Immature natural killer cell (primary cell): ENCODE results near the gene ADSL. TPM values are rescaled to one million over a fixed set of nuclear protein-coding genes. Genes with fewer than 3 reads are reported as not detected.

Experiments
- DNase-seq, 3 donors: peaks; one replicate each; pipeline ENCODE4 v3.0.0; 2022; ENCODE audit warnings: mixed read lengths in 1 of 3
- H3K27ac Mint-ChIP-seq, 6 donors: one replicate each; pipeline ENCODE4 v1.8.0; 2020; ENCODE audit warnings: mixed read lengths in 6 of 6, mild to moderate bottlenecking in 5 of 6, inconsistent platforms in 4 of 6, moderate library complexity in 3 of 6
- H3K27me3 Mint-ChIP-seq, 3 donors: one replicate each; pipeline ENCODE4 v1.8.0; 2020 to 2021; ENCODE audit warnings: low read depth in 3 of 3, mild to moderate bottlenecking in 3 of 3, mixed read lengths in 3 of 3, moderate library complexity in 3 of 3, inconsistent platforms in 1 of 3
- H3K36me3 Mint-ChIP-seq, 3 donors: one replicate each; pipeline ENCODE4 v1.8.0; 2020; ENCODE audit warnings: mixed read lengths in 3 of 3, inconsistent platforms in 2 of 3, mild to moderate bottlenecking in 2 of 3
- H3K4me1 Mint-ChIP-seq, 2 donors: one replicate each; pipeline ENCODE4 v1.8.0; 2020; ENCODE audit warnings: inconsistent platforms in 2 of 2, mild to moderate bottlenecking in 2 of 2, mixed read lengths in 2 of 2, moderate library complexity in 1 of 2
- H3K4me3 Mint-ChIP-seq, 5 donors: one replicate each; pipeline ENCODE4 v1.8.0; 2020; ENCODE audit warnings: mild to moderate bottlenecking in 5 of 5, mixed read lengths in 5 of 5, inconsistent platforms in 3 of 5, moderate library complexity in 3 of 5
- H3K9me3 Mint-ChIP-seq, 6 donors: one replicate each; pipeline ENCODE4 v1.8.0; 2020; ENCODE audit warnings: mild to moderate bottlenecking in 6 of 6, mixed read lengths in 6 of 6, inconsistent platforms in 4 of 6, moderate library complexity in 3 of 6
- polyA plus RNA-seq, 3 donors: library from polyadenylated mRNA; unstranded; fragments of 300-500 nt; fragmentation: Illumina TruSeq; gene quantifications; one replicate each; pipeline ENCODE4 v1.2.3, GENCODE V29; 2021

The ADSL gene
- polyA plus RNA-seq, 3 donors from 2014 or later = 57.5 to 59.7 (median 59.3) TPM

DNA sequence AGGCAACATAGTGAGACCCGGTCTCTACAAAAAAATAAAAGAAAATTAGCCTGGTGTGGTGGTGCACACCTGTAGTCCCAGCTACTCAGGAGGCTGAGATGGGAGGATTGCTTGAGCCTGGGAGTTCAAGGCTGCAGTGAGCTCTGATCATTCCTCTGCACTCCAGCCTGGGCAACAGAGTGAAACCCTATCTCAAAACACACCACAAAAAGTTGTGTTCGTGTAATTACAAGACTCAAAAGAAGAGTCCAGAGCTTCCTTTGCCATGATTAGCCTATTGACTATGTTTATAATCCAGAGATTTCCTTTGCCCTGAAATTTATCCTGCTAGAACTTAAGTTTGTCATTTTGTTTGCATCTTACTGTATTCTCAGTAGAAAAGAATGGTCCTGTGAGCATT lies 45.1 kb downstream of the ADSL start:
- peaks cover 0 to 3% (median 2%) of the 10 kb centered on the region in 3 donors for H3K27me3 Mint-ChIP-seq
- peaks cover 8 to 55% of the 10 kb centered on the region in 2 donors for H3K4me1 Mint-ChIP-seq
- peak overlapping the region in 1 of 6 donors; percentile 9 for H3K27ac Mint-ChIP-seq
- H3K36me3 Mint-ChIP-seq = peaks cover 5 to 17% (median 5%) of the 10 kb centered on the region in 3 donors
- DNase-seq = no peak
- H3K9me3 Mint-ChIP-seq = no peaks in the 10 kb centered on the region
- H3K4me3 Mint-ChIP-seq = no peak overlapping the region

DNA sequence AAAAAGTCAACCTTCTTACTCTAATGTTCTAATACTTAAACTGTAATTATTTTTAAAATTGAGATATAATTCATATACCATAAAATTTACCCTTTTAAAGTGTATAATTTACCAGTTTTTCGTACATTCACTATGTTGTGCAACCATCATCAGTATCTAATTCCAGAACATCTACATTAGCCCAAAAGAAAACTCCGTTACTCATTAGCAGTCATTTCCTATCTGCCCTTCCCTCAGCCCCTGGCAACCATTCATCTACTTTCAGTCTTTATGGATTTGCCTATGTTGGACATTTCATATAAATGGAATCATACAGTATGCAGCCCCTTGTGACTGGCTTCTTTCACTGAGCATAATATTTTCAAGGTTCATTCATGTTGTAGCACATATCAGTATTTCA lies 46.3 kb downstream of the ADSL start:
- Mint-ChIP-seq H3K4me1 (peaks cover 13 to 57% of the 10 kb centered on the region in 2 donors), H3K36me3 (peaks cover 5 to 17% (median 5%) of the 10 kb centered on the region in 3 donors), H3K9me3 (no peaks in the 10 kb centered on the region), H3K27me3 (peaks cover 0 to 4% (median 2%) of the 10 kb centered on the region in 3 donors), H3K27ac (peak overlapping the region in 2 of 6 donors; percentile 4 to 5), H3K4me3 (no peak overlapping the region)
- DNase-seq = no peak

DNA sequence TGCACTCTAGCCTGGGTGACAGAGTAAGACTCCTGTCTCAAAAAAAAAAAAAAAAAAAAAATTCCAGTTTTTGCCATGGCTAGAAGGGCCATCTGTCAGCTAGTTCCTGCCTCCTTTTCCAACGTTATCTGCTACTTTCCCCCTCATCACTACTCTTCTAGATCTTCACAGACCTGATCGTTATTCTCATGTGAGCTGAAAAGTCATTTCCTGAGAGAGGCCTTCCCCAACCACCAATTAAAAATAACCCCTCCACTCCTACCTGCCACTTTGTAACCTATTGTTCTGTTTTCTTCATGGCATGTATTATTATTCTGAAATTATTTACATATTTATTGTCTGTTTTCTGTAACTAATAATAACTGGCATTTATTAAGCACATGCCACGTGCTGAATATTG lies 48.3 kb downstream of the ADSL start:
- DNase-seq = no peak
- H3K9me3 Mint-ChIP-seq = no peaks in the 10 kb centered on the region
- H3K27ac Mint-ChIP-seq = peak overlapping the region in 1 of 6 donors; percentile 46
- H3K36me3 Mint-ChIP-seq = peaks cover 0 to 12% (median 5%) of the 10 kb centered on the region in 3 donors
- peaks cover 27 to 59% of the 10 kb centered on the region in 2 donors for H3K4me1 Mint-ChIP-seq
- peaks cover 0 to 5% (median 2%) of the 10 kb centered on the region in 3 donors for H3K27me3 Mint-ChIP-seq
- H3K4me3 Mint-ChIP-seq = no peak overlapping the region

DNA sequence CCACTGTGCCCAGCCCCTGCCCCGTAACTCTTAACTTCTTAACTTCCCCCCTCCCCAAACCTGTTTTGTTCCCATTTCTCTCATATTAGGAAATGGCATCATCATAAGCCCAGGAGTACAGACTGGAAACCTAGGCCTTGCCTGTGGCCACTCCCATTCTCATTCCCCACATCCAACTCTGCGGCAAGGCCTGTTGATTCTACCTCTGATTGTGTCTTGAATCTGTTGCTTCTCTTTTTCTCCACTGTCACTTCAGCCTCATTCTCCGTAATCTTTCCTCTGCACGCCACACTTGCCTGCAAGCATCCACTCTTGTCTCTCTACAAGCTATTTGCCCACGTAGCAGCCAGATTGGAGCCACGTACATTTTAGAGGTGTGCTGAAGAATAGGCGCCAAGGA lies 49.3 kb downstream of the ADSL start:
- peak overlapping the region in 2 of 6 donors; percentile 2 to 10 for H3K27ac Mint-ChIP-seq
- H3K9me3 Mint-ChIP-seq = no peaks in the 10 kb centered on the region
- no peak overlapping the region for H3K4me3 Mint-ChIP-seq
- no peak for DNase-seq
- peaks cover 2 to 9% (median 3%) of the 10 kb centered on the region in 3 donors for H3K27me3 Mint-ChIP-seq
- peaks cover 0 to 12% (median 5%) of the 10 kb centered on the region in 3 donors for H3K36me3 Mint-ChIP-seq
- peaks cover 37 to 63% of the 10 kb centered on the region in 2 donors for H3K4me1 Mint-ChIP-seq

DNA sequence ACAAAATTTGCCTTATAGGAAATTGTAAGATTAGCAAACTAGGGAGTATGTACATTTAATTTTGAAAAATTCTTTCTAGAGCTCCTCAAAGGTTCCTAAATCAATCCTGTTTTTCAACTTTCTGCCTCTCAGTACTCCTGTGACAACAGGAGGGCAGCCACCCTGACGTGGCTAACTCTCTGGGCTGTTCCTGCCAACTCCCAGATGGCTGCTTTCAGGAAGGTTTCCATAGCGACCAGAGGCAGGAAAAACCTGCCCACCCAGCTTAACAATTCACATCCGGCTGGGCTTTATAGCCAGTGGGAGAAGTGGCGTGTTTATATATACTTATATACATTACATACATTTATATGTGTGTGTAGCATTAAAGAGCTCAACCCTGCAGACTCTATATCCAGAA lies 50.6 kb downstream of the ADSL start:
- Mint-ChIP-seq H3K27ac (peak overlapping the region in 4 of 6 donors; percentile 20 to 76 (median 52)), H3K36me3 (peaks cover 0 to 12% (median 5%) of the 10 kb centered on the region in 3 donors), H3K4me1 (peaks cover 50 to 70% of the 10 kb centered on the region in 2 donors), H3K9me3 (no peaks in the 10 kb centered on the region), H3K27me3 (peaks cover 2 to 10% (median 9%) of the 10 kb centered on the region in 3 donors), H3K4me3 (no peak overlapping the region)
- no peak for DNase-seq

DNA sequence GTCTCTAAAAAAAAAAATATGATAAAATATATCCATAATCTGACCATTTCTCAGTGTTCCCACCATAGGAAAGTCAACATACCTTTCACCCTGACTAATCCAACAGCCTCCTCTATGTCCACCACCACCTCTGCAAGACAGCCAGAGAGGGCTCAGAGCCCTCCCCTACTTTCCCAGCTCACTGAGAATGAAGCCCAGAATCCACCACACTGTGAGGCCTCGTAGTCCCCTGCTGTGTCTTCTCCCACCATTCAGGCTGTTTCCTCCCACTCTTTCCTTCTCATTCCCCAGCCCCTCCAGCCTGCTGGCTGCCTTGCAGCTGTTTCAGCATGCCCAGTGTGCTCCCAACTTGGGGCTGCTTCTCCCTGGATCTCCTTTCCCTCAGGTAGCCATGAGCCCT lies 51.1 kb downstream of the ADSL start:
- Mint-ChIP-seq H3K4me1 (peaks cover 55 to 70% of the 10 kb centered on the region in 2 donors), H3K4me3 (no peak overlapping the region)

DNA sequence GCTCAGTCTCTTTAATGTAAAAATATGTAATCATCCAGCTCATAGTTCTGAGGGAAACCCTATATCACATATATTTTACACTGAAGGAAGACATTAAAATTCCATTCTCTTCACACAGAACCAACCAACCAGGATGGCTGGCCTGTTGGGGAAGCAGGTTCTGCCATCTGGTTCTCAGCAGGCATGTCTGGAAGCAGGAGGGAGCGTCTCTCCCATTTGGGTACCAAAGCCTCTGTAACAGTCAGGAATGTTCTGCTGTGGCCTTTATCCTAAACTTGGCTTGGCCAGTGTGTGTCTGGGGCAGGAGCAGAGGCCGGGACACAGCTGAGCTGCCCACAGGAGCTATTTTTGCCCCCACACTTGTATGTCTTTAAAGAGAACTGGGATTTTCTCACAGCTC lies 53.3 kb downstream of the ADSL start:
- Mint-ChIP-seq H3K4me3 (peak overlapping the region; percentile 76 to 91 (median 84)), H3K9me3 (no peaks in the 10 kb centered on the region), H3K4me1 (peaks cover 74 to 83% of the 10 kb centered on the region in 2 donors), H3K27me3 (peaks cover 7 to 11% (median 9%) of the 10 kb centered on the region in 3 donors), H3K36me3 (peaks cover 14 to 18% (median 17%) of the 10 kb centered on the region in 3 donors), H3K27ac (peak overlapping the region in 5 of 6 donors; percentile 72 to 86 (median 86))
- no peak for DNase-seq

More for the DNA sequence above, 51.1 kb downstream of the ADSL start:
- Mint-ChIP-seq H3K9me3 (no peaks in the 10 kb centered on the region), H3K27me3 (peaks cover 2 to 13% (median 9%) of the 10 kb centered on the region in 3 donors), H3K27ac (peak overlapping the region in 4 of 6 donors; percentile 18 to 65 (median 42)), H3K36me3 (peaks cover 0 to 12% (median 5%) of the 10 kb centered on the region in 3 donors)
- no peak for DNase-seq

DNA sequence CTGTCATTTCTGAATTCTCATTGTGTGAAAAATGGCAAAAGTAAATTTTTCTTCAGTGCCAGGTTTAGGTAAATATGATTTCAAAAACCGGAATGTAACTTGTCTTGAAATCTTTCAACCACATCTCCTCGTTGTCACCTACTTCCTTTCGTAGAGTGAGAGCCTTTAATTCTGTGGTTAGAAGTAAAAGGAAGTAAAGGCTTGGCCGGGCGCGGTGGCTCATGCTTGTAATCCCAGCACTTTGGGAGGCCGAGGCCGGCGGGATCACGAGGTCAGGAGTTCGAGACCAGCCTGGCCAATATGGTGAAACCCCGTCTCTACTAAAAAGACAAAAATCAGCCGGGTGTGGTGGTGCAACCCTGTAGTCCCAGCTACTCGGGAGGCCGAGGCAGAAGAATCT lies 53.9 kb downstream of the ADSL start:
- Mint-ChIP-seq H3K36me3 (peaks cover 14 to 18% (median 16%) of the 10 kb centered on the region in 3 donors), H3K4me3 (peak overlapping the region; percentile 76 to 91 (median 84)), H3K27me3 (peaks cover 7 to 11% (median 9%) of the 10 kb centered on the region in 3 donors), H3K4me1 (peaks cover 74 to 79% of the 10 kb centered on the region in 2 donors), H3K9me3 (no peaks in the 10 kb centered on the region), H3K27ac (peak overlapping the region in 5 of 6 donors; percentile 72 to 86 (median 86))
- peak; percentile 50 to 60 (median 55) for DNase-seq

DNA sequence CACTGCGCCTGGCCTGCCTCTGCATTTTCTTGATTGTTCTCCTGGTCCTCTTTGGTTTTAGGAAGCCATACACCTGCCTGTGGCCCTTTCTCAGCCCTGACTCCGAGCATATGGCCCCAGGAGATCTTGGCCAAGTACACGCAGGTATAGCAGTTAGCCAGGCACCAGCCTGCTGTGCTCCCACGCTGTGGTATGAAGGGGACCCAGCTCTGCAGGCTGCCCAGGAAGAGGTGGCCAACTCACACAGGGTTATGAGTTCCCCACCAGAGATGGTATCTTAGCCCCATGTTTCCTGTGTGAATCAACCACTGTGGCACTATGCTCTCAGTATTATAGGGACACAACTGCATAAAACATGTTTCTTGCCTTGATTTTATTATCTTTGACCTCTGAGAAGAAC lies 55.2 kb downstream of the ADSL start:
- H3K9me3 Mint-ChIP-seq = no peaks in the 10 kb centered on the region
- peak overlapping the region; percentile 74 to 91 (median 88) for H3K27ac Mint-ChIP-seq
- H3K27me3 Mint-ChIP-seq = peaks cover 6 to 11% (median 7%) of the 10 kb centered on the region in 3 donors
- H3K36me3 Mint-ChIP-seq = peaks cover 9 to 18% (median 12%) of the 10 kb centered on the region in 3 donors
- H3K4me1 Mint-ChIP-seq = peaks cover 69 to 75% of the 10 kb centered on the region in 2 donors
- peak overlapping the region; percentile 76 to 91 (median 84) for H3K4me3 Mint-ChIP-seq
- DNase-seq = peak; percentile 75 to 80 (median 79)

DNA sequence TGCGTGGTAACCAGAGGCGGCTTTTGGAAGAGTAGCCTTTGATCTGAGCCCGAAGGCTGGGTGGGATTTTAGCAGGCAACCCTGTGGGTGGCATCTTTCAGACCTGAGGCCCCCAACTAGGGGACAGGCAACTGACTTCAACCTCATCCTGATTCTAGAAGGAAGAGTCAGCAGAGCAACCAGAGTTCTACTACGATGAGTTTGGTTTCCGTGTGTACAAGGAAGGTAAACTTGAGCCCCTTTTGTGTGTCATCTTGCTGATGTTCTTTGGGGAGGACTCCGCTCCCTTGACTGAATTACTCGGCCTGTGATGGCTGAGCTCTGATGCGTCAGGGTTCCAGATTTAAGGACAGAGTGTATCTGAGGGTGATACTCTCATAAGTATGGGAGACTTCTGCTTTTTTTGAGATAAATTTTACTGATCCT lies 55.7 kb downstream of the ADSL start:
- H3K4me1 Mint-ChIP-seq = peaks cover 67 to 71% of the 10 kb centered on the region in 2 donors
- H3K27ac Mint-ChIP-seq = peak overlapping the region; percentile 74 to 91 (median 88)

DNA sequence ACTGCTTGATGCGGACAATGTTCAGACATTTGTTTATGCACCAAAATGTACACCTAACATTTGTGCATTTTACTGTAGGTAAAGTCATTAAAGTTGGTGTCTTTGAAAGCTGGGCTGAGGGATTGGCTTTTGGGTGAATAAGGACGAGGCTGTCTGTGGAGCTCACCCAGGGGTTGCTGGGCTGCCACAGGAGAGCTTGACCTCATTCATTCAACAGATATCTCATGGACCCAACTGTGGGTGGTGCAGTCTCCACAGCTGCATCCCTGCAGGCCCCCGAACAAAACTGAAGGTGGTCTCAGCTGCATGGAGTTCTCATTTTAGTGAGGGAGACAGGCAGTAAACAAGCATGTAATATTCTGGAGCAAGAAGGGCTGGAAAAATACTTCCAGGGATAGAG lies 56.8 kb downstream of the ADSL start:
- peaks cover 9 to 18% (median 12%) of the 10 kb centered on the region in 3 donors for H3K36me3 Mint-ChIP-seq
- H3K4me3 Mint-ChIP-seq = peak overlapping the region; percentile 52 to 91 (median 59)
- peak overlapping the region in 3 of 6 donors; percentile 29 to 71 (median 57) for H3K27ac Mint-ChIP-seq
- H3K9me3 Mint-ChIP-seq = no peaks in the 10 kb centered on the region
- DNase-seq = no peak
- H3K4me1 Mint-ChIP-seq = peaks cover 62 to 64% of the 10 kb centered on the region in 2 donors
- peaks cover 4 to 11% (median 7%) of the 10 kb centered on the region in 3 donors for H3K27me3 Mint-ChIP-seq

More for the DNA sequence above, 55.7 kb downstream of the ADSL start:
- H3K27me3 Mint-ChIP-seq = peaks cover 6 to 11% (median 7%) of the 10 kb centered on the region in 3 donors
- H3K4me3 Mint-ChIP-seq = peak overlapping the region; percentile 76 to 91 (median 84)
- H3K36me3 Mint-ChIP-seq = peaks cover 9 to 18% (median 12%) of the 10 kb centered on the region in 3 donors
- no peaks in the 10 kb centered on the region for H3K9me3 Mint-ChIP-seq
- no peak for DNase-seq

DNA sequence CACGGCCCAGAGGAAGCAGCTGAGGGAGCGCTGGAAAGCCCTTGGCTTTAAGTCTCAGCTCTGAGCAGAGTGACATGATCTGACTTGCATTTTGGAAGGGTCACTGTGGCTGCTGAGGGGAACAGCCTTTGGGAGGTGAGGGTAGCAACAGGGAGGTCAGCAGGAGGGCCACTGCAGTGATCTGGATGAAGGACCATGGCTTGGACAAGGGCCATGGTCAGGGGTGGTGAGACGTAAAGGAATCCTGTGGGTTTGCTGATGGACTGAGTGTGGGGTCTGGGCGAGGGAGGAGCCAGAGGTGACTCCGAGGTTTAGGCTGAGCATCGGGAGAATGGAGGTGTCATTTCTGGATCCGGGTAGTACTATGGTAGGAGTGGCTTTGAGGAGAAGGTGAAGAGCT lies 57.4 kb downstream of the ADSL start:
- Mint-ChIP-seq H3K4me1 (peaks cover 57 to 59% of the 10 kb centered on the region in 2 donors), H3K27ac (peak overlapping the region in 4 of 6 donors; percentile 26 to 71 (median 52)), H3K4me3 (peak overlapping the region in 4 of 5 donors; percentile 49 to 91 (median 62)), H3K27me3 (peaks cover 4 to 13% (median 7%) of the 10 kb centered on the region in 3 donors), H3K9me3 (no peaks in the 10 kb centered on the region), H3K36me3 (peaks cover 9 to 18% (median 12%) of the 10 kb centered on the region in 3 donors)
- DNase-seq = no peak

DNA sequence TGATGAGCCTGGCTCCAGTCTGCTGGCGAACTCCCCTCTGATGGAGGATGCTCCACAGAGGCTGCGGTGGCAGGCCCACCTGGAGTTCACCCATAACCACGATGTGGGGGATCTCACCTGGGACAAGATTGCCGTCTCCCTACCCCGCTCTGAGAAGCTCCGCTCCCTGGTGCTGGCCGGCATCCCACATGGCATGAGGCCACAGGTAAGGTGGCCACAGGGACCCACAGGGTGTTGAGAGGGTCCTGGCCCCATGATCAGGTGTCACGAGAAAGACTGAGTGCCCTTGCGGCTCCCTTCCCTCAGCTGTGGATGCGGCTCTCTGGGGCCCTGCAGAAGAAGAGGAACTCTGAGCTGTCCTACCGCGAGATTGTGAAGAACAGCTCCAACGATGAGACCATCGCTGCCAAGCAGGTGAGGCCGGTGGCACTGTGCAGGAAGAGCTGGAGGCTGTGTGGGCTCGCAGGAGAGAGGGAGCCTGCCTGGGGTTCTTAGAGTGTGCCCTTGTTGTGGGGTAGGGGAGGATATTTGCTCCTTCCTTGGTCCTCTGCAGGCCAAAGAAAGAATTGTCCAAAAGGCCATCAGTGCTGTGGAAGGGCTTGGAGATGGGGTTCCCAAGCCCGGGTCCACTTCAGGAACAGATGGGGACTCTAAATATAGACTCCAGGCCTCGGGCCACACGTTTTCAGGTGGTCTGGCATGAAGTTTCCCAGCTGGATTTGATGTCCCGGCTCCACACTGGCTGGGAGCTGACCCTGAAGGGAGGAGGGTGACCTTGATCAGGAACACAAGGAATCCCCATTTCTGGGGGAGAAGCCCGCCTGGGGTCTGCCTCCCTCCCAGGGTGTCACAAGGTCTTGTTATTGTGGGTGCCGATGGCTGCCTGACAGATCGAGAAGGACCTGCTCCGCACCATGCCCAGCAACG lies 58.2 kb downstream of the ADSL start:
- Mint-ChIP-seq H3K27me3 (peaks cover 4 to 13% (median 7%) of the 10 kb centered on the region in 3 donors), H3K9me3 (no peaks in the 10 kb centered on the region), H3K4me3 (no peak overlapping the region), H3K27ac (no peak overlapping the region), H3K36me3 (peaks cover 9 to 18% (median 12%) of the 10 kb centered on the region in 3 donors), H3K4me1 (peaks cover 51 to 52% of the 10 kb centered on the region in 2 donors)
- DNase-seq = no peak
